Ishikawa (cell line): ENCODE data around the gene PRKN.

Experiments used
- CREB1 ChIP-seq: IDR thresholded peaks from 2 replicates; pipeline ENCODE4 v1.6.1; 2012; ENCODE audit warnings: low read depth
- EGR1 ChIP-seq: IDR thresholded peaks from 2 replicates; pipeline ENCODE4 v1.6.1; 2012
- EP300 ChIP-seq: IDR thresholded peaks from 2 replicates; pipeline ENCODE4 v1.6.1; 2012; ENCODE audit warnings: borderline replicate concordance
- FOXM1 ChIP-seq: IDR thresholded peaks from 2 replicates; pipeline ENCODE4 v1.6.1; 2012; ENCODE audit warnings: low read depth, borderline replicate concordance
- MAX ChIP-seq: IDR thresholded peaks from 2 replicates; pipeline ENCODE4 v1.6.1; 2012
- NFIC ChIP-seq: IDR thresholded peaks from 2 replicates; pipeline ENCODE4 v1.6.1; 2012
- RAD21 ChIP-seq: IDR thresholded peaks from 2 replicates; pipeline ENCODE4 v1.6.1; 2012; ENCODE audit warnings: low read depth
- REST ChIP-seq: IDR thresholded peaks from 2 replicates; pipeline ENCODE4 v1.6.1; 2012; ENCODE audit warnings: low read depth, mild to moderate bottlenecking
- TAF1 ChIP-seq: IDR thresholded peaks from 2 replicates; pipeline ENCODE4 v1.6.1; 2012; ENCODE audit warnings: low read depth, mild to moderate bottlenecking
- TCF12 ChIP-seq: IDR thresholded peaks from 2 replicates; pipeline ENCODE4 v1.6.1; 2012; ENCODE audit warnings: low read depth
- TEAD4 ChIP-seq: IDR thresholded peaks from 2 replicates; pipeline ENCODE4 v1.6.1; 2012
- USF1 ChIP-seq: IDR thresholded peaks from 2 replicates; pipeline ENCODE4 v1.6.1; 2012
- YY1 ChIP-seq: IDR thresholded peaks from 2 replicates; pipeline ENCODE4 v1.6.1; 2012; ENCODE audit warnings: low read depth
- ZBTB7A ChIP-seq: IDR thresholded peaks from 2 replicates; pipeline ENCODE4 v1.6.1; 2012; ENCODE audit warnings: low read depth

Gene PRKN

GRCh38 chr6:161946461-161946860 is 781.1 kb downstream of the PRKN start:
- TF ChIP-seq YY1: no peak

- TF ChIP-seq TEAD4 (no peak), FOXM1 (no peak), TCF12 (no peak), YY1 (no peak), USF1 (no peak)
These were observed 784.0 kb downstream of the PRKN start for GRCh38 chr6:161943561-161943960.

GRCh38 chr6:161941565-161941964 is 786.0 kb downstream of the PRKN start:
- TF ChIP-seq FOXM1: no peak
- TF ChIP-seq EGR1: no peak
- no peak for TF ChIP-seq RAD21
- TF ChIP-seq TCF12: no peak
- TF ChIP-seq CREB1: no peak
- no peak for TF ChIP-seq YY1
- no peak for TF ChIP-seq REST
- no peak for TF ChIP-seq MAX
- TF ChIP-seq ZBTB7A: no peak
- TF ChIP-seq TAF1: no peak

- TF ChIP-seq FOXM1: no peak
- TF ChIP-seq EGR1: no peak
- no peak for TF ChIP-seq NFIC
- no peak for TF ChIP-seq YY1
- no peak for TF ChIP-seq ZBTB7A
- no peak for TF ChIP-seq REST
These were observed 787.0 kb downstream of the PRKN start for GRCh38 chr6:161940519-161940918.

- no peak for TF ChIP-seq CREB1
- no peak for TF ChIP-seq EGR1
- TF ChIP-seq TEAD4: no peak
- no peak for TF ChIP-seq YY1
- TF ChIP-seq TAF1: no peak
- TF ChIP-seq ZBTB7A: no peak
These were observed 801.2 kb downstream of the PRKN start for GRCh38 chr6:161926324-161926723.

- TF ChIP-seq EGR1 (no peak), EP300 (no peak), YY1 (no peak), REST (no peak), TEAD4 (no peak), RAD21 (no peak)
These were observed 803.0 kb downstream of the PRKN start for GRCh38 chr6:161924516-161925116.
